Measurements from ENCODE around the gene MLH3. TPM values are rescaled to one million over a fixed set of nuclear protein-coding genes. Genes with fewer than 3 reads are reported as not detected.

The MLH3 gene
- total RNA-seq, 1 experiment from 2014 or later: 48.7 TPM

GRCh38 chr14:75096959-75097358 lies 45.7 kb upstream of the MLH3 start:
- H3K27me3 ChIP-seq (ENCODE audit: insufficient read depth, low read depth): no peaks in the 10 kb centered on the region
- no peaks in the 10 kb centered on the region for H3K4me1 ChIP-seq (replicated peaks; ENCODE audit: insufficient read depth)
- no peak overlapping the region for H2AFZ ChIP-seq
- ChIA-PET POLR2A (ENCODE audit: unreplicated experiment) (no interaction called here), CTCF (no interaction called here)
- H3K4me2 ChIP-seq: no peak overlapping the region
- H4K20me1 ChIP-seq (ENCODE audit: insufficient read depth): 0 out of 2 replicates have a peak, but pooled peaks cover 4% of the 10 kb centered on the region
- no peak for DNase-seq
- BruUV-seq (replicated peaks): no TSS peak
- no peak overlapping the region for H3K4me3 ChIP-seq
- peaks cover 5% of the 10 kb centered on the region; the same call in 1 of the 2 replicates for H3F3A ChIP-seq (ENCODE audit: insufficient read depth, low read depth)
- intact Hi-C loops (cut with micrococcal nuclease; ENCODE audit: unreplicated experiment): no loop called here
- no peaks in the 10 kb centered on the region for H3K9me2 ChIP-seq (ENCODE audit: insufficient read depth)
- no peaks in the 10 kb centered on the region for H3K9me3 ChIP-seq (ENCODE audit: insufficient read depth, low read depth)
- TF ChIP-seq EZH2 (IDR thresholded peaks at IDR 0.05; ENCODE audit: low read depth) (no peak), CTCF (conservative IDR thresholded peaks at IDR 0.05) (no peak)
- H3K79me2 ChIP-seq (ENCODE audit: low read depth): no peaks in the 10 kb centered on the region
- peaks cover 72% of the 10 kb centered on the region for H3K36me3 ChIP-seq (ENCODE audit: low read depth)
- H3K27ac ChIP-seq: no peak overlapping the region

- intact Hi-C loops (cut with micrococcal nuclease; ENCODE audit: unreplicated experiment): no loop called here
- ChIA-PET CTCF (interaction anchor here (0.5 to 0.6 kb wide), 3 partner anchors 15 to 178 kb away, joined by 3 to 6 read pairs (median 3); no protein-coding TSS in a partner anchor), POLR2A (ENCODE audit: unreplicated experiment) (no interaction called here)
Measured at GRCh38 chr14:75095690-75096089, 44.4 kb upstream of the MLH3 start.

GRCh38 chr14:75094896-75095295 lies 43.6 kb upstream of the MLH3 start:
- H4K20me1 ChIP-seq (ENCODE audit: insufficient read depth): no peaks in the 10 kb centered on the region
- no peak overlapping the region for H3K27ac ChIP-seq
- no peaks in the 10 kb centered on the region for H3K4me1 ChIP-seq (replicated peaks; ENCODE audit: insufficient read depth)
- H3K79me2 ChIP-seq (ENCODE audit: low read depth): no peaks in the 10 kb centered on the region
- H2AFZ ChIP-seq: no peak overlapping the region
- H3K9me3 ChIP-seq (ENCODE audit: insufficient read depth, low read depth): no peaks in the 10 kb centered on the region
- no peaks in the 10 kb centered on the region for H3F3A ChIP-seq (ENCODE audit: insufficient read depth, low read depth)
- H3K4me2 ChIP-seq: no peak overlapping the region
- no TSS peak for BruUV-seq (replicated peaks)
- ChIA-PET POLR2A (ENCODE audit: unreplicated experiment) (interaction anchor here (0.6 to 0.7 kb wide), 2 partner anchors 155 to 744 kb away, joined by 3 to 4 read pairs; no protein-coding TSS in a partner anchor), CTCF (no interaction called here)
- intact Hi-C loops (cut with micrococcal nuclease; ENCODE audit: unreplicated experiment): no loop called here
- TF ChIP-seq CTCF (conservative IDR thresholded peaks at IDR 0.05) (no peak), EZH2 (IDR thresholded peaks at IDR 0.05; ENCODE audit: low read depth) (no peak)
- peaks cover 76% of the 10 kb centered on the region for H3K36me3 ChIP-seq (ENCODE audit: low read depth)
- no peak overlapping the region for H3K4me3 ChIP-seq
- DNase-seq: no peak
- H3K27me3 ChIP-seq (ENCODE audit: insufficient read depth, low read depth): no peaks in the 10 kb centered on the region
- H3K9me2 ChIP-seq (ENCODE audit: insufficient read depth): no peaks in the 10 kb centered on the region

More at GRCh38 chr14:75095690-75096089, 44.4 kb upstream of the MLH3 start:
- Histone ChIP-seq H3K36me3 (ENCODE audit: low read depth) (peaks cover 76% of the 10 kb centered on the region), H3K4me1 (replicated peaks; ENCODE audit: insufficient read depth) (no peaks in the 10 kb centered on the region), H3F3A (ENCODE audit: insufficient read depth, low read depth) (no peaks in the 10 kb centered on the region), H3K79me2 (ENCODE audit: low read depth) (no peaks in the 10 kb centered on the region), H3K4me2 (no peak overlapping the region), H3K27me3 (ENCODE audit: insufficient read depth, low read depth) (no peaks in the 10 kb centered on the region), H3K9me3 (ENCODE audit: insufficient read depth, low read depth) (no peaks in the 10 kb centered on the region), H3K4me3 (no peak overlapping the region), H2AFZ (no peak overlapping the region), H3K27ac (no peak overlapping the region), H4K20me1 (ENCODE audit: insufficient read depth) (no peaks in the 10 kb centered on the region), H3K9me2 (ENCODE audit: insufficient read depth) (no peaks in the 10 kb centered on the region)
- no TSS peak for BruUV-seq (replicated peaks)
- no peak for DNase-seq
- TF ChIP-seq EZH2 (IDR thresholded peaks at IDR 0.05; ENCODE audit: low read depth) (no peak), CTCF (conservative IDR thresholded peaks at IDR 0.05) (no peak)

All from PC-9 (cell line).